NK-92 (cell line): ENCODE results near the gene PRR7.
"Not testable (repeated sequence)": the region's sequence is repeated elsewhere in the genome, so short reads cannot be mapped to it uniquely, and the experiment has no call there.

Experiments used
- DNase-seq: peaks from one replicate; lab custom pipeline; 2025; ENCODE audit not compliant: unreplicated experiment; lab: John Stamatoyannopoulos, UW

PRR7 gene

GRCh38 chr5:177482359-177482795, 35.8 kb downstream of the PRR7 start:
- no peak for DNase-seq

GRCh38 chr5:177483042-177483441, 36.4 kb downstream of the PRR7 start:
- DNase-seq, result no peak

GRCh38 chr5:177483994-177484901, 37.6 kb downstream of the PRR7 start:
- no peak for DNase-seq

GRCh38 chr5:177484902-177485549, 38.4 kb downstream of the PRR7 start:
- DNase-seq, result no peak

GRCh38 chr5:177485753-177486152, 39.1 kb downstream of the PRR7 start:
- DNase-seq, result not testable (repeated sequence)

GRCh38 chr5:177486256-177486655, 39.6 kb downstream of the PRR7 start:
- DNase-seq, result no peak

GRCh38 chr5:177487144-177487543, 40.5 kb downstream of the PRR7 start:
- no peak for DNase-seq

GRCh38 chr5:177487975-177488374, 41.4 kb downstream of the PRR7 start:
- DNase-seq, result no peak

GRCh38 chr5:177489119-177489716, 42.6 kb downstream of the PRR7 start:
- DNase-seq, result no peak

- no peak for DNase-seq
Measured at GRCh38 chr5:177490311-177490991, 43.8 kb downstream of the PRR7 start.

- no peak for DNase-seq
Measured at GRCh38 chr5:177490992-177491391, 44.4 kb downstream of the PRR7 start.

- no peak for DNase-seq
Measured at GRCh38 chr5:177491429-177491945, 44.9 kb downstream of the PRR7 start.

- no peak for DNase-seq
Measured at GRCh38 chr5:177491983-177492746, 45.6 kb downstream of the PRR7 start.

- no peak for DNase-seq
Measured at GRCh38 chr5:177492841-177493240, 46.2 kb downstream of the PRR7 start.

- no peak for DNase-seq
Measured at GRCh38 chr5:177493795-177494345, 47.3 kb downstream of the PRR7 start.

GRCh38 chr5:177494346-177495195, 48.0 kb downstream of the PRR7 start:
- DNase-seq, result no peak

- no peak for DNase-seq
Measured at GRCh38 chr5:177495243-177496060, 48.8 kb downstream of the PRR7 start.

- DNase-seq, result no peak
Measured at GRCh38 chr5:177496070-177496726, 49.6 kb downstream of the PRR7 start.
